ENCODE data around the gene RAPGEF3.
A peak's percentile ranks its signal among the peaks of the same experiment; 100 is the strongest.

Gene RAPGEF3

GRCh38 chr12:47717443-47718193 lies 41.1 kb downstream of the RAPGEF3 start:
- DNase-seq, result peak; percentile 83

GRCh38 chr12:47717046-47717442 lies 41.6 kb downstream of the RAPGEF3 start:
- no peak for DNase-seq

GRCh38 chr12:47715877-47716548 lies 42.7 kb downstream of the RAPGEF3 start:
- DNase-seq, result no peak

GRCh38 chr12:47715393-47715876 lies 43.2 kb downstream of the RAPGEF3 start:
- peak; percentile 78 for DNase-seq

- no peak for DNase-seq
These were observed 43.8 kb downstream of the RAPGEF3 start for GRCh38 chr12:47714826-47715386.

GRCh38 chr12:47712171-47712570 lies 46.5 kb downstream of the RAPGEF3 start:
- DNase-seq, result no peak

- DNase-seq, result no peak
These were observed 47.2 kb downstream of the RAPGEF3 start for GRCh38 chr12:47711448-47711847.

- DNase-seq, result no peak
These were observed 48.4 kb downstream of the RAPGEF3 start for GRCh38 chr12:47710278-47710677.

GRCh38 chr12:47709671-47710070 lies 49.0 kb downstream of the RAPGEF3 start:
- DNase-seq, result no peak

- DNase-seq, result no peak
These were observed 49.4 kb downstream of the RAPGEF3 start for GRCh38 chr12:47709237-47709636.

- DNase-seq, result no peak
These were observed 50.7 kb downstream of the RAPGEF3 start for GRCh38 chr12:47707905-47708543.

- DNase-seq, result no peak
These were observed 51.3 kb downstream of the RAPGEF3 start for GRCh38 chr12:47707355-47707754.

GRCh38 chr12:47705566-47706425 lies 52.9 kb downstream of the RAPGEF3 start, which contains the start of gene RPAP3:
Gene RPAP3, minus strand, starts transcription at chr12:47706030. Its CDS starts 3,190 bp downstream, at chr12:47702840.
- peak; percentile 84 for DNase-seq

- DNase-seq, result no peak
These were observed 53.5 kb downstream of the RAPGEF3 start for GRCh38 chr12:47705229-47705565.

- DNase-seq, result no peak
These were observed 54.0 kb downstream of the RAPGEF3 start for GRCh38 chr12:47704719-47705118.

GRCh38 chr12:47700263-47700662 lies 58.4 kb downstream of the RAPGEF3 start:
- DNase-seq, result no peak

- DNase-seq, result no peak
These were observed 60.0 kb downstream of the RAPGEF3 start for GRCh38 chr12:47698631-47699030.

GRCh38 chr12:47698055-47698454 lies 60.6 kb downstream of the RAPGEF3 start:
- DNase-seq, result no peak

- no peak for DNase-seq
These were observed 69.5 kb downstream of the RAPGEF3 start for GRCh38 chr12:47689215-47689614.

GRCh38 chr12:47687636-47688035 lies 71.0 kb downstream of the RAPGEF3 start:
- DNase-seq, result no peak

GRCh38 chr12:47686645-47687240 lies 71.9 kb downstream of the RAPGEF3 start:
- DNase-seq, result peak; percentile 28
